K562 (cell line): Measurements from ENCODE around the gene MPIG6B. TPM values are rescaled to one million over a fixed set of nuclear protein-coding genes. Genes with fewer than 3 reads are reported as not detected.

ENCODE experiments used
- ATAC-seq: fragments of 200-7000 bp; cut with Tn5 transposase; 3 replicates; pipeline ENCODE4 v1.9.1; 2020; ENCODE audit warnings: moderate library complexity
- BruUV-seq: library from RNA; stranded (reverse); fragments of 400-500 nt; replicated peaks from 2 replicates; lab custom pipeline; 2021; lab: Mats Ljungman, UMichigan
- CTCF ChIA-PET: fragments of 300-600 bp; formaldehyde crosslinking; extraction: SDS; loops from one replicate; lab custom pipeline; 2021; ENCODE audit warnings: low intra/inter-chr PET ratio; lab: Yijun Ruan, JAX
- POLR2A ChIA-PET: fragments of 300-600, 350-650 bp; sonication (Branson Sonifier 250); formaldehyde crosslinking; extraction: SDS; loops from one replicate; lab custom pipeline; 2021; ENCODE audit warnings: antibody characterized with exemption, inconsistent platforms; lab: Yijun Ruan, JAX
- DNase-seq, 4 experiments: peaks; one replicate each; pipeline versions ENCODE4 v3.0.0 to v3.0.0-alpha.2; 2011 to 2018; ENCODE audit warnings: low spot score in 3 of 4, mixed read lengths in 3 of 4; ENCODE audit errors: extremely low read depth in 1 of 4
- FAIRE-seq: peaks from 2 replicates; lab custom pipeline; 2011; peaks lifted over from hg19 to GRCh38; lab: Jason Lieb, UNC
- H2AFZ ChIP-seq: 2 replicates; pipeline ENCODE4 v1.6.0; 2011; ENCODE audit warnings: low read depth, low read length, control low read depth, inconsistent platforms
- H3K27ac ChIP-seq: fragments of 200-600 bp; 3 replicates; pipeline ENCODE4 v1.8.0; 2011; ENCODE audit warnings: low read depth, mild to moderate bottlenecking, control low read depth, inconsistent platforms, low read length, moderate library complexity, mixed read lengths; ENCODE audit errors: extremely low read depth
- H3K27me3 ChIP-seq, 2 experiments: fragments of 300-600 bp in 1 of 2; 2 replicates in 1 of 2; 3 replicates in 1 of 2; pipeline versions ENCODE4 v1.6.0 to v1.8.0; 2011; ENCODE audit warnings: inconsistent platforms in 2 of 2, low read length in 2 of 2, mild to moderate bottlenecking in 1 of 2, mixed read lengths in 1 of 2, moderate library complexity in 1 of 2; ENCODE audit not compliant: control insufficient read depth in 2 of 2, insufficient read depth in 2 of 2
- H3K36me3 ChIP-seq: fragments of 300-600 bp; 3 replicates; pipeline ENCODE4 v1.8.0; 2011; ENCODE audit warnings: mild to moderate bottlenecking, low read length, inconsistent platforms; ENCODE audit not compliant: control insufficient read depth, insufficient read depth
- H3K4me1 ChIP-seq, 2 experiments: fragments of 200-600 bp in 1 of 2; replicated peaks in 1 of 2; 2 replicates in 1 of 2; 3 replicates in 1 of 2; pipeline versions ENCODE4 v1.5.1 to v1.8.0; 2011; ENCODE audit warnings: inconsistent platforms in 2 of 2, low read length in 2 of 2, mild to moderate bottlenecking in 1 of 2, mixed read lengths in 1 of 2, moderate library complexity in 1 of 2; ENCODE audit not compliant: control insufficient read depth in 2 of 2, insufficient read depth in 2 of 2
- H3K4me2 ChIP-seq: 2 replicates; pipeline ENCODE4 v1.6.1; 2011; ENCODE audit warnings: low read length, control low read depth, inconsistent platforms, mixed read lengths; ENCODE audit not compliant: insufficient read depth
- H3K4me3 ChIP-seq: fragments of 200-600 bp; sonication (generic), shearing (Covaris generic); 2 replicates; pipeline ENCODE4 v1.5.1; 2016; ENCODE audit warnings: control low read depth, inconsistent platforms
- H3K79me2 ChIP-seq: fragments of 200-600 bp; 3 replicates; pipeline ENCODE4 v1.8.0; 2011; ENCODE audit warnings: low read length, inconsistent platforms; ENCODE audit not compliant: control insufficient read depth, insufficient read depth
- H3K9ac ChIP-seq, 2 experiments: 2 replicates each; pipeline versions ENCODE4 v1.6.0 to v1.6.1; 2011; ENCODE audit warnings: low read depth in 2 of 2, low read length in 2 of 2, control low read depth in 1 of 2, inconsistent platforms in 1 of 2, mild to moderate bottlenecking in 1 of 2, mixed read lengths in 1 of 2; ENCODE audit not compliant: insufficient read depth in 1 of 2
- H3K9me1 ChIP-seq: one replicate; pipeline ENCODE4 v1.6.0; 2011; ENCODE audit warnings: inconsistent platforms, mild to moderate bottlenecking, low read length, moderate library complexity; ENCODE audit not compliant: control insufficient read depth, insufficient read depth
- H3K9me3 ChIP-seq: replicated peaks from 2 replicates; pipeline ENCODE4 v1.5.1; 2011; ENCODE audit warnings: low read depth, low read length, inconsistent platforms; ENCODE audit not compliant: control insufficient read depth, insufficient read depth
- H4K20me1 ChIP-seq: replicated peaks from 2 replicates; pipeline ENCODE4 v1.6.1; 2011; ENCODE audit warnings: low read length, inconsistent platforms, mixed read lengths; ENCODE audit not compliant: control insufficient read depth, insufficient read depth
- CREBBP ChIP-seq: IDR thresholded peaks from one replicate; pipeline ENCODE4 v1.6.1; 2012; ENCODE audit warnings: low read depth, mild to moderate bottlenecking, control low read depth, inconsistent platforms, low read length
- DPF2 ChIP-seq: fragments of 450-650 bp; IDR thresholded peaks from 2 replicates; pipeline ENCODE4 v1.6.1; 2016
- GTF2F1 ChIP-seq: IDR thresholded peaks from 2 replicates; pipeline ENCODE4 v1.6.1; 2011; ENCODE audit warnings: low read depth, low read length, improper control_type of control experiment
- HNRNPK ChIP-seq: fragments of 200-400 bp; formaldehyde crosslinking; IDR thresholded peaks from one replicate; pipeline ENCODE4 v1.6.1; 2018; ENCODE audit warnings: mild to moderate bottlenecking, low read depth, low read length; ENCODE audit not compliant: poor library complexity, severe bottlenecking
- JUN ChIP-seq, 2 experiments: sonication (generic) in 1 of 2; formaldehyde crosslinking in 1 of 2; IDR thresholded peaks; 2 replicates each; pipeline versions ENCODE4 v1.6.1 to v1.8.0; 2012 to 2022; ENCODE audit warnings: borderline replicate concordance in 2 of 2, mild to moderate bottlenecking in 2 of 2, improper control_type of control experiment in 1 of 2, low read depth in 1 of 2, low read length in 1 of 2, missing genetic modification reagents in 1 of 2
- NFRKB ChIP-seq: fragments of 450-650 bp; IDR thresholded peaks from 2 replicates; pipeline ENCODE4 v1.6.1; 2016; ENCODE audit warnings: low read depth
- NR2C2 ChIP-seq, 2 experiments: fragments of 200-800 bp in 1 of 2; sonication (Bioruptor generic) in 1 of 2; sonication (generic) in 1 of 2; formaldehyde crosslinking in 1 of 2; IDR thresholded peaks; 2 replicates each; pipeline versions ENCODE4 v1.6.1 to v1.8.0; 2016 to 2022; ENCODE audit warnings: mild to moderate bottlenecking in 1 of 2, missing compliant biosample characterization in 1 of 2, missing genetic modification characterization in 1 of 2, missing genetic modification reagents in 1 of 2
- PCBP1 ChIP-seq: fragments of 200-400 bp; formaldehyde crosslinking; IDR thresholded peaks from 2 replicates; pipeline ENCODE4 v1.6.1; 2018; ENCODE audit warnings: mild to moderate bottlenecking, low read depth, low read length; ENCODE audit not compliant: poor library complexity, severe bottlenecking
- RBM39 ChIP-seq: fragments of 200-400 bp; formaldehyde crosslinking; optimal IDR thresholded peaks from 2 replicates; pipeline ENCODE3; 2018; ENCODE audit warnings: low read depth, low read length
- SETDB1 ChIP-seq: IDR thresholded peaks from one replicate; pipeline ENCODE4 v1.6.1; 2012; ENCODE audit warnings: low read length, control low read depth, inconsistent platforms
- TAF1 ChIP-seq: IDR thresholded peaks from 2 replicates; pipeline ENCODE4 v1.6.1; 2011; ENCODE audit warnings: mild to moderate bottlenecking, low read length, moderate library complexity; ENCODE audit not compliant: insufficient read depth, control insufficient read depth, severe bottlenecking; ENCODE audit errors: extremely low read depth
- TBP ChIP-seq: optimal IDR thresholded peaks from 2 replicates; pipeline ENCODE3; 2011; ENCODE audit warnings: low read depth, low read length, improper control_type of control experiment
- TEAD1 ChIP-seq, 2 experiments: fragments of 450-650 bp in 1 of 2; sonication (generic) in 1 of 2; formaldehyde crosslinking; IDR thresholded peaks; 2 replicates each; pipeline versions ENCODE4 v1.4.0 to v1.8.0; 2020 to 2022; ENCODE audit warnings: mild to moderate bottlenecking in 2 of 2, missing genetic modification reagents in 1 of 2
- U2AF1 ChIP-seq: fragments of 200-400 bp; formaldehyde crosslinking; optimal IDR thresholded peaks from 2 replicates; pipeline ENCODE3; 2017; ENCODE audit warnings: mild to moderate bottlenecking, low read depth, low read length, moderate library complexity
- ZEB2 ChIP-seq: fragments of 450-650 bp; IDR thresholded peaks from 2 replicates; pipeline ENCODE4 v1.6.1; 2016
- ZNF12 ChIP-seq: sonication (generic); formaldehyde crosslinking; IDR thresholded peaks from 2 replicates; pipeline ENCODE4 v1.4.0; 2020; ENCODE audit warnings: mild to moderate bottlenecking, missing genetic modification reagents
- ZNF121 ChIP-seq: sonication (generic); formaldehyde crosslinking; conservative IDR thresholded peaks from 2 replicates; pipeline ENCODE4 v1.8.0; 2022; ENCODE audit warnings: missing genetic modification reagents
- ZNF431 ChIP-seq: sonication (generic); formaldehyde crosslinking; IDR thresholded peaks from 2 replicates; pipeline ENCODE4 v1.8.0; 2022; ENCODE audit warnings: mild to moderate bottlenecking, missing genetic modification reagents
- WGBS: fragments of 100-300 bp; shearing (Covaris generic); methylation state at CpG from one replicate; pipeline ENCODE4 v1.1.6; 2016; ENCODE audit warnings: low coverage, mixed read lengths; ENCODE audit not compliant: insufficient coverage; ENCODE audit errors: missing lambda C conversion rate; 5-methylcytosine and 5-hydroxymethylcytosine counted together
- in situ Hi-C: fragments of 300-500 bp; cut with MboI; formaldehyde crosslinking; loops from 4 replicates; pipeline ENCODE4 v1.15.0; 2018; ENCODE audit warnings: inconsistent platforms, mixed read lengths
- intact Hi-C: fragments of 100-400 bp; cut with micrococcal nuclease; formaldehyde crosslinking; loops from 2 replicates; pipeline ENCODE4 v1.14.2; 2022
- polyA plus RNA-seq, 8 experiments: library from polyadenylated mRNA; depleted of rRNA in 4 of 8; stranded (reverse) in 5 of 8; unstranded in 3 of 8; fragments of >200 nt; fragmentation: Nextera tagmentation in 2 of 8; fragmentation: Illumina TruSeq in 1 of 8; extraction: Ambion mirVana in 2 of 8; extraction: Trizol in 1 of 8; gene quantifications; 2 replicates each; pipeline versions ENCODE4 v1.2.1 to v1.2.3, GENCODE V29; 2011 to 2014; ENCODE audit warnings: inconsistent platforms in 1 of 8, missing spikeins in 1 of 8
- total RNA-seq, 7 experiments: library from RNA; depleted of rRNA in 6 of 7; stranded (reverse); fragments of >200 nt in 6 of 7; fragmentation: Illumina TruSeq in 2 of 7; extraction: Trizol in 2 of 7; gene quantifications; 2 replicates each; pipeline versions ENCODE4 v1.2.1 to v1.2.3, GENCODE V29; 2011 to 2021; ENCODE audit warnings: low replicate concordance in 1 of 7

Gene MPIG6B
- total and polyA plus RNA-seq, 9 of the 15 experiments (the other 6 are each of a cell fraction or from before 2014, with no cell fraction given) = 0.11 to 1.2 (median 0.28) TPM; not detected in 1

GRCh38 chr6:31689249-31690110 is 33.7 kb upstream of the MPIG6B start (continued):
- peak; percentile 47 for TF ChIP-seq RBM39

- ATAC-seq (peak; percentile 83), DNase-seq (peak; percentile 94 to 97 (median 96)), FAIRE-seq (peak; percentile 98)
- Histone ChIP-seq H3K4me1 (peaks cover 63 to 65% of the 10 kb centered on the region in 2 experiments), H3K36me3 (peaks cover 93% of the 10 kb centered on the region), H2AFZ (peak overlapping the region; percentile 14), H4K20me1 (no peaks in the 10 kb centered on the region), H3K9ac (peak overlapping the region; percentile 68 to 86; a peak in 3 of 4 replicates), H3K4me2 (peak overlapping the region; percentile 82), H3K9me3 (no peaks in the 10 kb centered on the region), H3K27ac (peak overlapping the region; percentile 88), H3K4me3 (peak overlapping the region; percentile 13; the same call in 1 of the 2 replicates), H3K27me3 (no peaks in the 10 kb centered on the region), H3K79me2 (no peaks in the 10 kb centered on the region; the same call in 2 of the 3 replicates), H3K9me1 (no peaks in the 10 kb centered on the region)
- intact Hi-C loops = loop anchor here (1.0 to 2.0 kb wide), 3 partner anchors 13 to 140 kb away; partner anchors contain the start of gene ABHD16A
- in situ Hi-C loops = no loop called here
- ChIA-PET CTCF (interaction anchor here (1.0 to 1.5 kb wide), 3 partner anchors 12 to 78 kb away, joined by 3 read pairs; no protein-coding TSS in a partner anchor), POLR2A (interaction anchor here (0.6 to 7.1 kb wide), 51 partner anchors 11 to 961 kb away, joined by 3 to 158 read pairs (median 5); partner anchors contain the start of genes ABHD16A, APOM, BAG6 and C6orf47)
- WGBS = under 1% methylated on average over 10 of the region's 10 CpGs
- TSS peak; percentile 91 for BruUV-seq
- peak; percentile 100 for TF ChIP-seq DPF2
- no peak for TF ChIP-seq CREBBP
- TF ChIP-seq PCBP1 = no peak
- TF ChIP-seq HNRNPK = no peak
- peak; percentile 72 for TF ChIP-seq NFRKB
- TF ChIP-seq TBP = peak; percentile 10
- peak; percentile 40 for TF ChIP-seq TAF1
- TF ChIP-seq ZEB2 = peak; percentile 99
- TF ChIP-seq JUN (IDR thresholded peaks at IDR 0.05; ENCODE audit: borderline replicate concordance, low read depth, low read length) = peak; percentile 98
- 0 out of 2 replicates have a peak, but pooled peaks have one; percentile 46 for TF ChIP-seq JUN (CRISPR knock-in tag; IDR thresholded peaks at IDR 0.05; ENCODE audit: borderline replicate concordance)
- peak; percentile 54; the same call in 1 of the 2 replicates for TF ChIP-seq ZNF12
- peak; percentile 28; the same call in 1 of the 2 replicates for TF ChIP-seq ZNF121 (CRISPR knock-in tag)
- no peak for TF ChIP-seq U2AF1
- no peak for TF ChIP-seq NR2C2 (CRISPR knock-in tag; IDR thresholded peaks at IDR 0.05)
- peak; percentile 84 for TF ChIP-seq NR2C2 (tag; IDR thresholded peaks at IDR 0.05)
- TF ChIP-seq TEAD1 (CRISPR knock-in tag; IDR thresholded peaks at IDR 0.05) = peak in 1 of 2 experiments; percentile 88; a peak in 3 of 4 replicates
- TF ChIP-seq GTF2F1 = no peak
- peak; percentile 14 for TF ChIP-seq ZNF431 (CRISPR knock-in tag)
- no peak for TF ChIP-seq SETDB1
Measured at GRCh38 chr6:31690231-31691077, 32.7 kb upstream of the MPIG6B start.
